ENCODE results near the gene DPF3. TPM values are rescaled to one million over a fixed set of nuclear protein-coding genes. Genes with fewer than 3 reads are reported as not detected.

The DPF3 gene
- total RNA-seq, 1 donor from 2014 or later = 0.86 TPM

DNA sequence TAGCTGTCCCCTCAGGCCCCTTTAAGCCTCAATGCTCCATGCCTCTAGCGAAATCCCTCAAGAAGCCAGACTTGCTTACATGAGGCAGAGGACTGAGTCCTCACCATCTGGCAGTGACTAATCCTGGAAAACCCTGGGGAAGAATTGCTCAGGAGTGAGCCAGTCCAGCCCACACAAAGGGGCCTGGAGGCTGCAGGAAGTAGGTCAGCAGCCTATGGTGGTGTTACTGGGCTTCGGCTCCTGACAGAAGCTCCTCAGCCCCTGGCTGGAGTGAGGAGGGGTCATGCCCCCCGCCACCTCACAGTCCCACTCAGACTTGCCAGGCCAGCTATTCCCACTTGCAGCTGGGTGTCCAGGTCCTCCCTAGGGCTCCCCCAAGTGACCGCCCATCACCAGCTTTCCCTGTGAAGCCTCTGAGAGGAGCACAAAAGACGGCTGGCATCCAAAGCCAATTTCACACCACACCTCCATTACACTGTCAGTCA is 250.5 kb downstream of the DPF3 start:
- peak; percentile 89 for DNase-seq (ENCODE audit: low read depth)
- no peak overlapping the region for H3K4me3 ChIP-seq (ENCODE audit: low read depth, low read length)
- TF ChIP-seq, protein P1, sequence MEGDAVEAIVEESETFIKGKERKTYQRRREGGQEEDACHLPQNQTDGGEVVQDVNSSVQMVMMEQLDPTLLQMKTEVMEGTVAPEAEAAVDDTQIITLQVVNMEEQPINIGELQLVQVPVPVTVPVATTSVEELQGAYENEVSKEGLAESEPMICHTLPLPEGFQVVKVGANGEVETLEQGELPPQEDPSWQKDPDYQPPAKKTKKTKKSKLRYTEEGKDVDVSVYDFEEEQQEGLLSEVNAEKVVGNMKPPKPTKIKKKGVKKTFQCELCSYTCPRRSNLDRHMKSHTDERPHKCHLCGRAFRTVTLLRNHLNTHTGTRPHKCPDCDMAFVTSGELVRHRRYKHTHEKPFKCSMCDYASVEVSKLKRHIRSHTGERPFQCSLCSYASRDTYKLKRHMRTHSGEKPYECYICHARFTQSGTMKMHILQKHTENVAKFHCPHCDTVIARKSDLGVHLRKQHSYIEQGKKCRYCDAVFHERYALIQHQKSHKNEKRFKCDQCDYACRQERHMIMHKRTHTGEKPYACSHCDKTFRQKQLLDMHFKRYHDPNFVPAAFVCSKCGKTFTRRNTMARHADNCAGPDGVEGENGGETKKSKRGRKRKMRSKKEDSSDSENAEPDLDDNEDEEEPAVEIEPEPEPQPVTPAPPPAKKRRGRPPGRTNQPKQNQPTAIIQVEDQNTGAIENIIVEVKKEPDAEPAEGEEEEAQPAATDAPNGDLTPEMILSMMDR (conservative IDR thresholded peaks at IDR 0.05; ENCODE audit: low read depth, low read length) = peak; percentile 15

DNA sequence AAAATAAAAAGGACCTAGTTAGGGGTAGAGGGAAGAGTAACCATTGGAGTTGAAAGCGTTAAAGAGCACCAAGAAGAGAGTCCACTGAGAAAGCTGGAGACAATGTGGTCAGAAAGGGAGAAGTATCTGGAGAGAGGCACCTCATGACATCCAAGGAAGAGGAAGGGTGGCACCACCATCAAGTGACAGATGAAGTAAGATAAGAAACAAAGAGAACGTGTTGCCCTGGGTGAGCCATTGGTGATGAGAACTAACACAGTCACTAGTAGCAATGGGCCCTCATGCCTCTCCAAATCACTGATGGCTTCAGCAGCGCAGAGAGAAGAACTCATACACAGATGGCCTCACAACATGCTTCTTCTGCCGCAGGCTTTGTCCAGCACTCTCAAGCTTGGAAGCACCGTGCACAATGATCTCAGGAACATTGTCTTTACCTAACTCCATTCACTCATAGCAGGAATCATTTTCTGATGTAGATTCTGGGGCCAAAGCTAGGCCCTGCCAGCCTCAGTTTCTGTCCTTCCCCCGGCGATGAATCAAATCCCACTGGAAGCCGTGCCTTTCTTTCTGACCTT is 252.9 kb downstream of the DPF3 start:
- TF ChIP-seq, protein P1 (conservative IDR thresholded peaks at IDR 0.05; ENCODE audit: low read depth, low read length) = no peak
- no peak overlapping the region for H3K4me3 ChIP-seq (ENCODE audit: low read depth, low read length)
- no peak for DNase-seq (ENCODE audit: low read depth)

DNA sequence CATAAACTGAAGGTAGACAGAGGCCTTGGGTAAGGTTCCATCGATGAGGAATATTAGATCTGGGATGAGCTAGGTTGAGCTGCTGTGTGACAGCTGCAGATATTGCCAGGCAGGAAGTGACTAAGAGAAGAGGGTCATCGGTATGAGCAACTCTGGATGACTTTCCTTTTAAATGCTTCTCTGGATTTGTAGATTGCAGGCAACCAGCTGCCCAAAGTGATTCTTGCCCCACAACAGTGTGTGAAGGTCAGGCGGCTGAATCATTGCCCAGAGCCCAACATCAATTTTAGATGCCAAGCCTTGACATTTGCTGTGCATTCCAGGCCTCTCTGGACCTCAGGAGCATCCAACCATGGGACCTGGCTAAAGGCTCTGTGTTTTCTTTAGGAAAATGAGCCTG is 255.9 kb downstream of the DPF3 start:
- DNase-seq (ENCODE audit: low read depth) = peak; percentile 63
- H3K4me3 ChIP-seq (ENCODE audit: low read depth, low read length) = no peak overlapping the region

DNA sequence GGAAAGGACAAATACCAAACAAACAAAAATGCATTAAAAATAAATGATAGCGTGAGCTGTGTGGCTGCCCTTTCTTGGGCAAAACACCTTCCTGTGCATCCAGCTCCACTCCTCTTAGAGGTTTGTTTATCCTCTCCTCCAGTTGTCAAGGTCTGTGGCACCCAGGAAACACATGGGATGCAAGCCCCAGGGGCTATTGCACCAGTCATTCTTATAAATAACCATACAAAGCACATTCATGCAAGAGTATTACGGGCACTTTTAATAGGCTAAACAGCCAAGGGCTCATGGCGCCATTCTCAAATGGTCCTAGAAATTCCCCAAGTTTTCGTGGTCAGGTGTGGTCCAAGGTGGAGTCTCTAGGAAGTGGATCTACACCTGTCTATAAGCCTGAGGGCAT is 257.0 kb downstream of the DPF3 start:
- TF ChIP-seq, protein P1 (conservative IDR thresholded peaks at IDR 0.05; ENCODE audit: low read depth, low read length) = no peak
- no peak overlapping the region for H3K4me3 ChIP-seq (ENCODE audit: low read depth, low read length)
- DNase-seq (ENCODE audit: low read depth) = no peak

More for the DNA sequence above, 255.9 kb downstream of the DPF3 start:
- TF ChIP-seq, protein P1 (conservative IDR thresholded peaks at IDR 0.05; ENCODE audit: low read depth, low read length) = no peak

DNA sequence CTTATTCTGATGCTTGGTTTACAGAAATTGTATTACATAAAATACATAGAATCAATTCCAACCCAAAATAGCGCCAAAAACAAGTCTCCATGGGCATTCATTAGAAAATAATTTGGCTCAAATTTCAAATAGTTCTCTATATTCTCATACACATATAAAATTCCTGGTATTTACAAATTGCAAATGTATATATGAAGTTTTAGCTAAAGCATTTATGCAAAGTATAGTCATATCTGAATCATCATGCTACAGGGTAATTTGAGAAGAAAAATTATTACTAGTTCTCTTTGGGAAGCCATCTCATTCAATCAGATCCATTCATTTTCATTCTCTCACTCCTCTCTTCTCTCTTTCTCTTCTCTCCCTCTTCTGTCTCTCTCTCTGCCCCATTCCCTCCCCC is 257.8 kb downstream of the DPF3 start:
- no peak for DNase-seq (ENCODE audit: low read depth)
- no peak overlapping the region for H3K4me3 ChIP-seq (ENCODE audit: low read depth, low read length)
- TF ChIP-seq, protein P1 (conservative IDR thresholded peaks at IDR 0.05; ENCODE audit: low read depth, low read length) = no peak

DNA sequence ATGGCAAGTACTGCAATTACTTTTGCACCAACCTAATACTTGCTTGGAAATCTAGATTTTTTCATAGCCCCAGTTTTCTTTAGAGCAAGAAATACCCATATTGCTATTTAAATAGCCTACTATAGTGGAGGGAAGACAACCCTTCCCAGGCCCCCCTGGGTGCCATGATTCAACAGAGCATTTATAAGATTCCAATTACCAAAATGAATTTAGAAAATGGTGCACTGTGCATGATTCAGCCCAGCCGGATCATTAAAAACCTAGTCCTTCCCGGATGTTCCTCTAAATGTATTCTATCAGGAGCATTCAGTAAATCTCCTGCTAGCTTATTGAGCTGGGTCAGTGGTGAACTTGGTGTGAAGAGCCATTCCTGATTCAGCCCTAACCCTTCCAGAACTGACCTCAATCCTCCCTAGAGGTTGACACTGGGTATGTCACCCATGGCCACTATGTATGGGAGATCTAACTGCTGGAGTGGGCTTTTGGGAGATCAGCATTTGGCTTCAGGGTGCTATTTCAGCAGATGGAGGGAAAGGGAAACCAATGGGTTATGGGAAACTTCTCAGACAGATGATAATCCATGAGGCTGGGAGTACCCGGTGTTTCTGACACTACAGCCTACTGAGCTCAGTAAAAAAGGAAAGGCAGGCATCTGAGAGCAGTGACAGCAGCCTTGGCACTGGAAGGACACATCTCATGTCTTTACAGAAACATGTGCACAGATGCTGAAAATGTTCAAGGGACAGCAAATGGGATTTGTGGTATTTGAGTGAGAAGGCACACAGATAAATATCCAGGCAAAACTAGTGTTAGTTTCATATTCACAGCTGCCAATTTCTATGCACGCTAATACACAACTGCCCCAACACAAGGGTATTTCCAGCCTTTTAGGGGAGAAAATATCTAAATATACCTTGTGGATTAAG is 258.9 kb downstream of the DPF3 start:
- H3K4me3 ChIP-seq (ENCODE audit: low read depth, low read length) = no peak overlapping the region
- TF ChIP-seq, protein P1 (conservative IDR thresholded peaks at IDR 0.05; ENCODE audit: low read depth, low read length) = peak; percentile 11
- DNase-seq (ENCODE audit: low read depth) = no peak

Data from epithelial cell of proximal tubule (primary cell).